Spleen (tissue), 11 donors: Measurements from ENCODE around the gene ACBD3. TPM values are rescaled to one million over a fixed set of nuclear protein-coding genes. Genes with fewer than 3 reads are reported as not detected.
"Not testable (repeated sequence)": the region's sequence is repeated elsewhere in the genome, so short reads cannot be mapped to it uniquely, and the experiment has no call there.

Experiments
- DNase-seq: peaks from one replicate; pipeline ENCODE4 v3.0.0-alpha.2; 2020
- H3K27ac ChIP-seq, 8 donors: fragments of 200-600 bp; sonication (generic) in 7 of 8; 1 replicate in 4 of 8; 2 replicates in 4 of 8; pipeline versions ENCODE4 v1.5.0 to v1.8.0; 2016 to 2021; ENCODE audit warnings: inconsistent platforms in 4 of 8, mild to moderate bottlenecking in 4 of 8, moderate library complexity in 1 of 8
- H3K27me3 ChIP-seq, 7 donors: fragments of 200-600 bp; sonication (generic) in 6 of 7; replicated peaks in 1 of 7; 1 replicate in 4 of 7; 2 replicates in 3 of 7; pipeline versions ENCODE4 v1.5.0 to v1.8.0; 2016 to 2021; ENCODE audit warnings: inconsistent platforms in 3 of 7, mild to moderate bottlenecking in 1 of 7
- H3K36me3 ChIP-seq, 6 donors: fragments of 200-600 bp; sonication (generic) in 5 of 6; 1 replicate in 4 of 6; 2 replicates in 2 of 6; pipeline versions ENCODE4 v1.5.0 to v1.8.0; 2016 to 2021; ENCODE audit warnings: inconsistent platforms in 2 of 6
- H3K4me1 ChIP-seq, 6 donors: fragments of 200-600 bp; sonication (generic) in 5 of 6; 1 replicate in 3 of 6; 2 replicates in 3 of 6; pipeline versions ENCODE4 v1.5.0 to v1.8.0; 2016 to 2021; ENCODE audit warnings: inconsistent platforms in 3 of 6
- H3K4me3 ChIP-seq, 8 donors: fragments of 200-600 bp; sonication (generic) in 7 of 8; 1 replicate in 4 of 8; 2 replicates in 4 of 8; pipeline versions ENCODE4 v1.5.0 to v1.8.0; 2016 to 2021; ENCODE audit warnings: inconsistent platforms in 4 of 8, mild to moderate bottlenecking in 4 of 8, moderate library complexity in 2 of 8
- H3K9me3 ChIP-seq, 8 donors: fragments of 200-600 bp; sonication (generic) in 7 of 8; 1 replicate in 4 of 8; 2 replicates in 4 of 8; pipeline versions ENCODE4 v1.5.0 to v1.8.0; 2016 to 2021; ENCODE audit warnings: inconsistent platforms in 4 of 8
- POLR2A ChIP-seq, 3 donors: fragments of 450-650 bp; IDR thresholded peaks; one replicate each; pipeline ENCODE4 v1.5.1; 2017; ENCODE audit warnings: antibody characterized with exemption in 3 of 3, mild to moderate bottlenecking in 1 of 3
- POLR2AphosphoS5 ChIP-seq, 3 donors: sonication (generic); formaldehyde crosslinking; IDR thresholded peaks; one replicate each; pipeline ENCODE4 v1.5.1; 2017; ENCODE audit warnings: antibody characterized with exemption in 3 of 3
- WGBS, 5 donors: extraction: QIAGEN DNeasy Blood & Tissue Kit in 3 of 5; methylation state at CpG; one replicate each; pipeline versions ENCODE4 v1.1.5 to v1.1.7; 2013 to 2018; 5-methylcytosine and 5-hydroxymethylcytosine counted together
- intact Hi-C: fragments of 100-400 bp; cut with DNase I; formaldehyde crosslinking; loops from one replicate; pipeline ENCODE4 v1.15.0; 2023; ENCODE audit warnings: low total_unique reads
- polyA plus RNA-seq, 3 donors: library from polyadenylated mRNA; stranded (reverse); fragments of 200-250 nt; gene quantifications; one replicate each; pipeline ENCODE4 v1.2.1, GENCODE V29; 2013
- total RNA-seq, 7 donors: library from RNA; depleted of rRNA in 3 of 7; stranded (reverse); fragments of >200 nt in 3 of 7; fragmentation: NEBNext Ultra II Directional in 4 of 7; extraction: Animal tissue kit (Norgen Biotek cat#: 25700) in 4 of 7; gene quantifications; one replicate each; pipeline versions ENCODE4 v1.1.0 to v1.2.1, GENCODE V29; 2016 to 2021
- TF ChIP-seq, protein P1 (sequence below), 11 experiments: fragments of 200-600 bp in 7 of 11; fragments of 450-650 bp in 4 of 11; sonication (generic) in 4 of 11; IDR thresholded peaks in 8 of 11; conservative IDR thresholded peaks in 3 of 11; 1 replicate in 7 of 11; 2 replicates in 4 of 11; pipeline versions ENCODE4 v1.4.0 to v1.8.0; 2016 to 2021; ENCODE audit warnings: antibody characterized with exemption in 11 of 11, inconsistent platforms in 4 of 11, mild to moderate bottlenecking in 1 of 11
- donor health status: healthy with polysubstance abuse.
- donor health status: DM: no; HTN: no; CAD: no; lungs with moderate emphysema.
- donor health status: DM: no; HTN: no; CAD: no.
- donor health status: Bipolar disorder and iron deficiency.
- donor health status: healthy.
- donor health status: DM: no; HTN: no; CAD: no.
- donor health status: DM: yes; HTN: yes; CAD: no.

The ACBD3 gene
- total and polyA plus RNA-seq, 10 donors = 6.1 to 43.0 (median 30.3) TPM

DNA sequence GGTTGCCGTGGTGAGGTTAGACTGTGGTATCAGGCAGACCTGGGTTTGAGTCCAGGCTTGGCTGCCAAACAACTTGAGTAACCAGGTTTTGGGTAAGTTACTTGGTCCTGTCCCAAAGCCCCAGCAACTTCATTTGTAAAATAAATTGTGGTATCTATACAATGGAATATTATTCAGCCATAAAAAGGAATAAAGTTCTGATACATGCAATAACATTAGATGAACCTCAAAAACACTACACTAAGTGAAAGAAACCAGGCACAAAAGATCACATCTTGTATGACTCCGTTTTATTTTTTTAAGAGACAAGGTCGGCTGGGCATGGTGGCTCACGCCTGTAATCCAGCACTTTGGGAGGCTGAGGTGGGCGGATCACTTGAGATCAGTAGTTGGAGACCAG is 20.5 kb upstream of the ACBD3 start:
- TF ChIP-seq POLR2A (IDR thresholded peaks at IDR 0.05) = no peak
- TF ChIP-seq, protein P1, sequence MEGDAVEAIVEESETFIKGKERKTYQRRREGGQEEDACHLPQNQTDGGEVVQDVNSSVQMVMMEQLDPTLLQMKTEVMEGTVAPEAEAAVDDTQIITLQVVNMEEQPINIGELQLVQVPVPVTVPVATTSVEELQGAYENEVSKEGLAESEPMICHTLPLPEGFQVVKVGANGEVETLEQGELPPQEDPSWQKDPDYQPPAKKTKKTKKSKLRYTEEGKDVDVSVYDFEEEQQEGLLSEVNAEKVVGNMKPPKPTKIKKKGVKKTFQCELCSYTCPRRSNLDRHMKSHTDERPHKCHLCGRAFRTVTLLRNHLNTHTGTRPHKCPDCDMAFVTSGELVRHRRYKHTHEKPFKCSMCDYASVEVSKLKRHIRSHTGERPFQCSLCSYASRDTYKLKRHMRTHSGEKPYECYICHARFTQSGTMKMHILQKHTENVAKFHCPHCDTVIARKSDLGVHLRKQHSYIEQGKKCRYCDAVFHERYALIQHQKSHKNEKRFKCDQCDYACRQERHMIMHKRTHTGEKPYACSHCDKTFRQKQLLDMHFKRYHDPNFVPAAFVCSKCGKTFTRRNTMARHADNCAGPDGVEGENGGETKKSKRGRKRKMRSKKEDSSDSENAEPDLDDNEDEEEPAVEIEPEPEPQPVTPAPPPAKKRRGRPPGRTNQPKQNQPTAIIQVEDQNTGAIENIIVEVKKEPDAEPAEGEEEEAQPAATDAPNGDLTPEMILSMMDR (IDR thresholded peaks at IDR 0.05 in 8 of 11, conservative IDR thresholded peaks at IDR 0.05 in 3 of 11) = no peak
- no peak for TF ChIP-seq POLR2AphosphoS5 (IDR thresholded peaks at IDR 0.05)
- no peaks in the 10 kb centered on the region for H3K4me1 ChIP-seq
- intact Hi-C loops = no loop called here

DNA sequence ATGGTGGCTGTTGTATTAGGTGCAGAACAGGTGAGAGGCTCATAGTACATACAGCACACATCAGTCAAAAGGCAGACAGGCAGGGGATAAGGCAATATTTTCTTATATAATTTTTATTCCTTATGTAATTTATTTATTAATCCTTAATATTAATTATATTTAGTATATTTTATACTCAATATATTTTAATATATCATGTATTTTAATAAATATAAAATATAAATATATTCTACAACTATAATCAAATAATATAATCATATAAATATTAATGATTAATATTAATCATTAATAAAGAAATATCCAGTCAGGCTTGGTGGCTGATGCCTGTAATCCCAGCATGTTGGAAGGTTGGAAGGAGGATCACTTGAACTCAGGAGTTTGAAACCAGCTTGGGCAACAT is 17.7 kb upstream of the ACBD3 start:
- intact Hi-C loops = no loop called here
- H3K4me3 ChIP-seq = no peak overlapping the region
- H3K27ac ChIP-seq = no peak overlapping the region
- H3K27me3 ChIP-seq = no peaks in the 10 kb centered on the region
- no peaks in the 10 kb centered on the region for H3K9me3 ChIP-seq
- no peak for TF ChIP-seq POLR2A (IDR thresholded peaks at IDR 0.05)
- TF ChIP-seq, protein P1 (IDR thresholded peaks at IDR 0.05 in 8 of 11, conservative IDR thresholded peaks at IDR 0.05 in 3 of 11) = no peak
- no peak for TF ChIP-seq POLR2AphosphoS5 (IDR thresholded peaks at IDR 0.05)
- DNase-seq = no peak
- no peaks in the 10 kb centered on the region for H3K36me3 ChIP-seq
- H3K4me1 ChIP-seq = peaks cover 0 to 4% (median 0%) of the 10 kb centered on the region in 6 donors

More for the DNA sequence above, 20.5 kb upstream of the ACBD3 start:
- no peak for DNase-seq
- H3K9me3 ChIP-seq = no peaks in the 10 kb centered on the region
- H3K27ac ChIP-seq = no peak overlapping the region
- WGBS, 5 donors = 86 to 95% (median 88%) methylated on average over 5 of the region's 5 CpGs
- H3K36me3 ChIP-seq = no peaks in the 10 kb centered on the region
- H3K4me3 ChIP-seq = no peak overlapping the region
- H3K27me3 ChIP-seq = no peaks in the 10 kb centered on the region

DNA sequence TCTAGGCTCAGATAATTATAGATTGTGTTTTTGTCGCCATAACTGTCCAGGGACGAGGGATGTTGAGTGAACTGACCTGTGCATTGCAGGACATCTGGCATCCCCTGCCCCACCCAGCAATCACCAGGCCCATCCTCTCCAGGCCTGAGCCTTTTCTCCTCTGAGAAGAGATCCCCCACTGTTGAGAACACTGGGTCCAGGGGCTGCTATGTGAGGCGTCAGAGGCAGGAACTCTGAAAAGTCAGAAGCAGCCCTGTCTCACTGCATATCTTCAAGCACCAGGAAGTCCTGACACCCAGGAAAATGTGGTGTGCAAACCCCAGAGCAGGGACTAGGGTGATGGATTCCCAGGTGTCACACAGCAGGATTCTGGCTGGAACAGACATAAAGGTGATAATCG is 17.1 kb upstream of the ACBD3 start:
- TF ChIP-seq, protein P1 (IDR thresholded peaks at IDR 0.05 in 8 of 11, conservative IDR thresholded peaks at IDR 0.05 in 3 of 11) = no peak
- no peak for TF ChIP-seq POLR2AphosphoS5 (IDR thresholded peaks at IDR 0.05)
- no peak for TF ChIP-seq POLR2A (IDR thresholded peaks at IDR 0.05)
- Histone ChIP-seq H3K4me1 (peaks cover 0 to 4% (median 0%) of the 10 kb centered on the region in 6 donors), H3K4me3 (no peak overlapping the region), H3K36me3 (no peaks in the 10 kb centered on the region), H3K9me3 (no peaks in the 10 kb centered on the region), H3K27ac (no peak overlapping the region), H3K27me3 (no peaks in the 10 kb centered on the region)
- intact Hi-C loops = no loop called here
- no peak for DNase-seq
- WGBS, 5 donors = 85 to 92% (median 90%) methylated on average over 4 of the region's 4 CpGs

DNA sequence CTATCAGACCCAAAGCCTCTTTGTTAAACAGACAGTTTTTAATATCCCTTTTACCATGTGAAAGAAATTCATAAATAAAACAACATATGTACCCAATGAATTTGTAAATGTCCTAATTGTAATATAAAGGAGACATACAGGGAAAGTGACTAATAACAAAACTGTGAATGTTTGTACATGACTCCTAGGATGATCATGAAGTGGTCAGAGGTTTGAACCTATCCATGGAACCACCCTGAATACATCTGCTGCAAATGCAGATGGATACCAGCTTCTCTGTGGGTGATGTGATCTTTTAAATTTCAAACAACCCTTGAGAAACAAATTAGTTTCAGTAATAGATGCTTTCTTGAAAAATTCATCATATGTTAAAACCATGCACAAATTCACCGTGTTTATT is 16.7 kb upstream of the ACBD3 start:
- Histone ChIP-seq H3K4me3 (no peak overlapping the region), H3K4me1 (peaks cover 0 to 4% (median 0%) of the 10 kb centered on the region in 6 donors), H3K36me3 (no peaks in the 10 kb centered on the region), H3K27ac (no peak overlapping the region), H3K9me3 (no peaks in the 10 kb centered on the region), H3K27me3 (no peaks in the 10 kb centered on the region)
- TF ChIP-seq POLR2A (IDR thresholded peaks at IDR 0.05) (no peak), POLR2AphosphoS5 (IDR thresholded peaks at IDR 0.05) (no peak)
- TF ChIP-seq, protein P1 (IDR thresholded peaks at IDR 0.05 in 8 of 11, conservative IDR thresholded peaks at IDR 0.05 in 3 of 11) = no peak
- no peak for DNase-seq
- 78 to 94% (median 88%) methylated on average over 1 of the region's 1 CpG for WGBS, 5 donors
- intact Hi-C loops = no loop called here

DNA sequence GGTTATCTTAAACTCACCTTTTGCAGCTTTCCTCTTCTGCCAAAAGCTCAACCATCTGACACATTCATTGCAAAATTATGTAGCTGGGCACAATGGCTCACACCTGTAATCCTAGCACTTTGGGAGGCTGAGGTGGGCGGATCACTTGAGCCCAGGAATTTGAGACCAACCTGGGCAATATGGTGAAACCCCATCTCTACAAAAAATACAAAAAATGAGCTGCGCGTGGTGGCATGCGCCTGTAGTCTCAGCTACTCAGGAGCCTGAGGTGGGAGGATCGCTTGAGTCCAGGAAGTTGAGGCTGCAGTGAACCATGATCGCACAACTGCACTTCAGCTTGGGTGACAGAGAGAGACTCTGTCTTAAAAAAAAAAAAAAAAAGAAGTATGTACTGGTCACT is 16.1 kb upstream of the ACBD3 start:
- H3K9me3 ChIP-seq, H3K4me3 ChIP-seq, DNase-seq, H3K36me3 ChIP-seq, H3K27ac ChIP-seq, H3K4me1 ChIP-seq, intact Hi-C loops, H3K27me3 ChIP-seq: not testable (repeated sequence)
- WGBS, 5 donors = 78 to 88% (median 84%) methylated on average over 6 of the region's 6 CpGs
